PC-9 (cell line): Measurements from ENCODE around the gene VAX1.
"Not testable (repeated sequence)": the region's sequence is repeated elsewhere in the genome, so short reads cannot be mapped to it uniquely, and the experiment has no call there.

Source experiments
- CTCF ChIP-seq: fragments of 200-600 bp; sonication (generic); conservative IDR thresholded peaks from 2 replicates; pipeline ENCODE4 v1.6.1; 2017; ENCODE audit warnings: mixed run types, antibody characterized with exemption, mild to moderate bottlenecking, moderate library complexity
- EZH2 ChIP-seq: fragments of 200-600 bp; sonication (generic); IDR thresholded peaks from 2 replicates; pipeline ENCODE4 v1.8.0; 2017; ENCODE audit warnings: antibody characterized with exemption, low read depth

GRCh38 chr10:117084421-117085246 lies 53.4 kb downstream of the VAX1 start:
- TF ChIP-seq CTCF, EZH2: not testable (repeated sequence)
